Activated T-helper 17 cell treated with anti-CD3 and anti-CD28 coated beads, Interleukin-2, amount 50 U/mL, for 72 hours (primary cell): ENCODE results near the gene PLPP1. TPM values are rescaled to one million over a fixed set of nuclear protein-coding genes. Genes with fewer than 3 reads are reported as not detected.

ENCODE experiments used
- ATAC-seq: fragments of 150-1000 bp; cut with Tn5 transposase; replicated peaks from 2 replicates; pipeline ENCODE4 v1.10.0; 2021; ENCODE audit warnings: mild to moderate bottlenecking, moderate library complexity
- H3K27ac Mint-ChIP-seq: one replicate; pipeline ENCODE4 v1.8.0; 2022; ENCODE audit warnings: mixed read lengths
- H3K27me3 Mint-ChIP-seq: one replicate; pipeline ENCODE4 v1.8.0; 2022; ENCODE audit warnings: mixed read lengths
- H3K36me3 Mint-ChIP-seq: one replicate; pipeline ENCODE4 v1.8.0; 2022; ENCODE audit warnings: low read depth, mild to moderate bottlenecking, mixed read lengths
- H3K4me1 Mint-ChIP-seq: one replicate; pipeline ENCODE4 v1.8.0; 2022; ENCODE audit warnings: mixed read lengths
- H3K4me3 Mint-ChIP-seq: one replicate; pipeline ENCODE4 v1.8.0; 2022; ENCODE audit warnings: mild to moderate bottlenecking, mixed read lengths
- H3K9me3 Mint-ChIP-seq: one replicate; pipeline ENCODE4 v1.8.0; 2022; ENCODE audit warnings: mixed read lengths
- total RNA-seq, 2 donors: library from RNA; stranded (reverse); gene quantifications; one replicate each; pipeline ENCODE4 v1.2.3, GENCODE V29; 2022

PLPP1 gene
- total RNA-seq, 2 donors from 2014 or later = 4.8 to 9.7 TPM

DNA sequence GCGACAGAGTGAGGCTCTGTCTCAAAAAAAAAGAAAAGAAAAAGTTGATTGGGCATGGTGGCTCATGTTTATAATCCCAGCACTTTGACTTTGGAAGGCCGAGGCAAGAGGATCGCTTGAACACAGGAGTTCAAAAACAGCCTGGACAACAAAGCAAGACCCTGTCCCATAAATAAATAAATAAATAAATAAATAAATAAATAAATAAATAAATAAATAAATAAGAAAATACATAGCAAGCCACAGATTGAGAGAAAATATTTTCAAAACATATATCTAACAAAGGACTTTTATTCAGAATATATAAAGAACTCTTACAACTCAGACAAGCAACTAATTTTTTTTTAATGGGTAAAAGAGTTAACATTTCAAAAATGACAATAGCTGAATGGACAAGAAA, 71.2 kb downstream of the PLPP1 start:
- H3K36me3 Mint-ChIP-seq = peaks cover 16% of the 10 kb centered on the region
- H3K4me3 Mint-ChIP-seq = no peak overlapping the region
- no peaks in the 10 kb centered on the region for H3K27me3 Mint-ChIP-seq
- H3K27ac Mint-ChIP-seq = no peak overlapping the region
- H3K4me1 Mint-ChIP-seq = peaks cover 5% of the 10 kb centered on the region
- ATAC-seq = no peak
- H3K9me3 Mint-ChIP-seq = no peaks in the 10 kb centered on the region

DNA sequence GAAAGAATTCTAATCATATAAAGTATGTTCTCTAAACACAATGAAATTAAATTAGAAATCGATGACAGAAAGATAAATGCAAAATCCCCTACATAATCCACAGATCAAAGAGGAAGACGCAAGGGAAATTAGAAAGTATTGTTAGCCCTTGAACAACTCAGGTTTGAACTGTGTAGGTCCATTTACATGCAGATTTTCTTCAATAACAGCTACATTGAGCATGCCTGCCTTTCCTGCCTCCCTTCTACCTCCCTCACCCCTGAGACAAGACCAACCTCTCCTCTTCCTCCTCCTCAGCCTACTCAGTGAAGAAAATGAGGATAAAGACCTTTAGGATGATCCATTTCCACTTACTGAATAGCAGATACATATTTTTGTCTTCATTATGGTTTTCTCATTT, 75.2 kb downstream of the PLPP1 start:
- peaks cover 4% of the 10 kb centered on the region for H3K36me3 Mint-ChIP-seq
- H3K27me3 Mint-ChIP-seq = no peaks in the 10 kb centered on the region
- peaks cover 5% of the 10 kb centered on the region for H3K4me1 Mint-ChIP-seq
- no peak overlapping the region for H3K4me3 Mint-ChIP-seq
- no peak overlapping the region for H3K27ac Mint-ChIP-seq
- no peaks in the 10 kb centered on the region for H3K9me3 Mint-ChIP-seq
- ATAC-seq = no peak

DNA sequence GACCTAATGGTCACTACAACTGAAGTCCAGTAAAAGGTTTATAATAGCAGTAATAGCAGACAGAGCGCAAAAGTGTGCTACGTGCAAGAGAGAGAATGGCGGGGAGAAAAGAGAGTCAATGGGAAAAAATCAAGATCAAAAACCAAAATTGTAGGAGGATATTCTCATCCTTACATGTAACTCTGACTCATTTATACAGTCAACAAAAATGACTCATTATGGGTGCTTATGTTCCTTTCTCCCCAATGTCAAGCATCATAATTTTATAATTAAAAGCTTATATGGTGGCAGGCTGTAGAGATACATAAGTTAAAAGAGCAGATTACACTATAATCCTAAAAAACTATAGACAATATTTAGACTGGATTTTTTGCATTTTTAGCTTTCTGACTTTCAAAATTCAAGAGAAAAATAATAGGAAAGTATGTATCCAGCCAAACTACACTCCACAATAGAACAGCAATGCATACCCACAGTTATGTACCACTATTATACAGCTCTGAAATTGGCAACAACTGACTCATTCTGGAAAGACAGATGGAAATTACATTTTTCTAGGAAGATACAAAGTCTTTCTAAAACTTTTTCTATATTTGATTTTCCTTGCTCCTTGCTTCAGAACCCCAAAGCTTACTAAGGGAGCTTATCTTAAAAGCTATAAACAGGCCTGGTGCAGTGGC, 78.4 kb downstream of the PLPP1 start:
- peak; percentile 73 for ATAC-seq
- Mint-ChIP-seq H3K4me3 (no peak overlapping the region), H3K9me3 (no peaks in the 10 kb centered on the region), H3K27me3 (no peaks in the 10 kb centered on the region), H3K4me1 (peaks cover under 1% of the 10 kb centered on the region), H3K36me3 (no peaks in the 10 kb centered on the region), H3K27ac (no peak overlapping the region)

DNA sequence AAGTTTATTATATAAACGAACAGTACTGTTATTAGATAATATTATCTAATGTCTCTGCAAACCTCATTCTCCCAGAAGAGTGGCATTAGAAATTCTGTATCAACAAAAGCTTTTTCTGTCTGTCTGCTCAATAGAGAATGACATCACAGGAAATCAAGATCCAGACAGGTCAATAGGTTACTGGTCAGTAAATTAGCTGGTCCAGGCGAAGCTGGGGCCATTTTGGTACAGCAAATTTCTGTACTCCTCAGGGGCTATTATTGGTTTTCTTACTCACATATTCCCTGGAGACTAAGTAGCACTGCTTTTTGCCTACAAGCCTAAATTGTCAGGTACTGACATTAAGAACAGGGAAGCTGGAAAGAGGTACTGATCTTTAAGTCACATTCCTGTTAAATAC, 80.5 kb downstream of the PLPP1 start:
- no peak for ATAC-seq
- H3K27me3 Mint-ChIP-seq = no peaks in the 10 kb centered on the region
- H3K4me1 Mint-ChIP-seq = no peaks in the 10 kb centered on the region
- no peak overlapping the region for H3K27ac Mint-ChIP-seq
- no peaks in the 10 kb centered on the region for H3K36me3 Mint-ChIP-seq
- H3K9me3 Mint-ChIP-seq = no peaks in the 10 kb centered on the region
- H3K4me3 Mint-ChIP-seq = no peak overlapping the region

DNA sequence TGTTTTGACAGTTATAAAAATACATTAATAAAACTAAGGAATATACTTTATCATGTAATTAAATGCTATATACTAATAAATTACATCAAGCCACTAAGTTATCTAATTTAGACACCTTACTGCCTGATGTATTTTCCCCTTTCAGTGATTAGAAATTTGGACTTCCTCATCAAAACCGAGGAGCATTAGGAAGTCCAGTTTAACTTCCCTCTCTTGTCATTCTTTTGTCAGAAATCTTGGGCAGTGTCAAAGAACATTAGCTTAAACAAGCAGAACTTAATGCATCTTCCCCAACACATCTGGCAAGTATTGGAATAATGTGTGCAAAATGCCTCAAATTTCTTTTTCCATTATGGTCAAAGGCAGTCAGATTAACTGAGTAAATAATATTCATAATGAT, 81.6 kb downstream of the PLPP1 start:
- H3K9me3 Mint-ChIP-seq = no peaks in the 10 kb centered on the region
- H3K4me3 Mint-ChIP-seq = no peak overlapping the region

DNA sequence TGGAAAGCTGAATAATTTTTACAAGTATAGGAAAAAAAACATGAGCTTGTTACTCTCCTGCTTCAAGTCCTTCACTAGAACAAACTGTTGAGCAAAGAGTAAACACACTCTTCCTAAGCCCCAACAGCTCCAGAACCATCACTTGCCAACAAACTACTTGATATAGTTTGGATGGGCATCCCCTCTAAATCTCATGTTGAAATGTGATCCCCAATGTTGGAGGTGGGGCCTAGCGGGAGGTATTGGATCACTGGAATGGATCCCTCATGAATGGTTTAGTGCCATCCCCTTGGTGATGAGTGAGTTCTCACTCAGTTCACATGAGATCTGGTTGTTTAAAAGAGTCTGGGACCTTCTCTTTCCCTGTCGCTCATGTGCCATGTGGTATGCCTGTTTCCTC, 82.8 kb downstream of the PLPP1 start:
- Mint-ChIP-seq H3K4me1 (no peaks in the 10 kb centered on the region), H3K9me3 (no peaks in the 10 kb centered on the region), H3K27ac (no peak overlapping the region), H3K36me3 (no peaks in the 10 kb centered on the region), H3K4me3 (no peak overlapping the region), H3K27me3 (no peaks in the 10 kb centered on the region)
- ATAC-seq = no peak

More for the DNA sequence above, 81.6 kb downstream of the PLPP1 start:
- H3K4me1 Mint-ChIP-seq = no peaks in the 10 kb centered on the region
- H3K27ac Mint-ChIP-seq = no peak overlapping the region
- no peaks in the 10 kb centered on the region for H3K36me3 Mint-ChIP-seq
- no peak for ATAC-seq
- H3K27me3 Mint-ChIP-seq = no peaks in the 10 kb centered on the region

DNA sequence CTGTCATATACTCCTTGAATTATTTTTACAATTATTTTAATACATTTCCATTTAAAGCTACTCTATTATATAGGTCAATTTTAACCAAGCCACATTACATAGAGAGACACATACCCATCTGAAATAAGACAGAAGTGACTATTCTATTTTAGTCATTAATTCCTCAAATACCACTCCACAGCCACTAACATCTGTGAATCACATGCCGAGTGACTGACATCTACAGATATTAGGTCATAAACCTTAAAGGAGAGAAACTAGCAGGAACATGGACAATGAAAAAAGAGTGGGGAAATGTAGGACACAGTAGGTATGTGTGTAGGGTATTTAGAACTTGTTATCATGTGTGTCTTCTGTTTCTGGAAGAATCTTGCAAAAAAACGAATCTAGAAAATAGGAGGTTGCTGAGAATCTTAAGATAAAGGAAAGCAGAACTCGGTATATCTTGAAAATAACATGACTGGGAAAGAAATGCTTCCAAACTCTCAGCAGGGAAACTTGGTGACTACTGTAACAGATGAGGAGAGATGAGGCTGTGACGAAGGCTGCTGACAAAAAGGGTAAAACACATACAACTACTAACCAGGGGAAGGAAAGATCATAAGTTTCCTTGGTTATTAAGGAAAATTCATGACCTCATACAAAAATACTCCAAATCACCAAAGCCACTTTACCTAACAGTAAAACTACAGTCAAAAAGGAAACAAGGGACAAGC, 84.6 kb downstream of the PLPP1 start:
- Mint-ChIP-seq H3K27me3 (no peaks in the 10 kb centered on the region), H3K36me3 (no peaks in the 10 kb centered on the region), H3K4me1 (no peaks in the 10 kb centered on the region), H3K9me3 (no peaks in the 10 kb centered on the region), H3K27ac (no peak overlapping the region), H3K4me3 (no peak overlapping the region)
- no peak for ATAC-seq

DNA sequence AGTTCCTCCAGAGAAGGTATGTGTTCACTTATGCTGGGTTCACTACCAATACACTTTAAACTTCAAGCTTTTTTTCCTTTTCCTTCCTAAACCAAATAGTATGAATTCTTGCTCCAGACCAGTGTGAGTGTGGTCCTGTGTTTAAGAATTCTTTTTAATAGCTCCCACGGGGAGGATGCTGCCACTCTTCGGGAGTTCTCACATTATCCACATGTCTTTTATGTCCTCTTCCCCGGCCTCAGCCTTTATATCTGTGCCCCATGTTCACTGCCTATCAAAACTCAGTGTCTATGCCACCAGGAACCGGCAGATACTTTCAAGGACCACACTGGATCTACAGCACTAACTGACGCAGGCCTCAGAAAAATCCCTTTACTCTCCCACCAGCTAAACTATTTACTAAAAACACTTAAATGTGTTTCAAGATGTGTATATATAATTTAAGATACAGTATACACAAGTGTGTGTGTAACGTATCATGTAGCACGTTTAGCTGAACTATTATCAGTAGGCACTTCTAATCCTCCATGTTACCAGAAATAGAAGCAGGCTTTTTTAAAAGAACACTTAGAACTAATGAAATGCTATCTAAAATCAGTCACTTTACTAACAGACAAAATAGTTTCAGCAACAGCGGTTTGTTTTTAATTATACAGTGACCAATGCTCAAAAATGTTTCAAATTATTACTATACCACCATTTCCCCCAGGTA, 88.0 kb downstream of the PLPP1 start:
- H3K27ac Mint-ChIP-seq = no peak overlapping the region
- H3K36me3 Mint-ChIP-seq = no peaks in the 10 kb centered on the region
- H3K4me1 Mint-ChIP-seq = peaks cover under 1% of the 10 kb centered on the region
- no peaks in the 10 kb centered on the region for H3K27me3 Mint-ChIP-seq
- H3K4me3 Mint-ChIP-seq = no peak overlapping the region
- no peak for ATAC-seq
- H3K9me3 Mint-ChIP-seq = no peaks in the 10 kb centered on the region

DNA sequence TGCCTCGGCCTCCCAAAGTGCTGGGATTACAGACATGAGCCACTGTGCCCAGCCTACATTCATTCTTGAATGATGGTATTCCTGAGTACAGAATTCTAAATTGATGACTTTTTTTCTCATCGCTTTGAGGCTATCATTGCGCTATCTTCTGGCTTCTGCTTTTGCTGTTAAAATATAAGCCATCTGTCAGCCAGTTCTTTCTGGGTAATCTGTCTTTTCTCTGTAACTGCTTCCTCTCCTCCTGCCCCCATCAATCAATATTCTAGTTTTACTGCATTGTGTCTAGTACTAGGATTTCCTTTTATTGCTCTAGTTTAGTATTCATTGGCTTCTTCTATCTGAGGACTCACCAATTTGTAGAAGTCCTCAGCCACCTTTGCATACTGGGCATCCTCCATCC, 89.0 kb downstream of the PLPP1 start:
- ATAC-seq = no peak
- no peaks in the 10 kb centered on the region for H3K27me3 Mint-ChIP-seq
- H3K4me3 Mint-ChIP-seq = no peak overlapping the region
- H3K36me3 Mint-ChIP-seq = no peaks in the 10 kb centered on the region
- peaks cover 5% of the 10 kb centered on the region for H3K4me1 Mint-ChIP-seq
- H3K27ac Mint-ChIP-seq = no peak overlapping the region
- H3K9me3 Mint-ChIP-seq = no peaks in the 10 kb centered on the region

DNA sequence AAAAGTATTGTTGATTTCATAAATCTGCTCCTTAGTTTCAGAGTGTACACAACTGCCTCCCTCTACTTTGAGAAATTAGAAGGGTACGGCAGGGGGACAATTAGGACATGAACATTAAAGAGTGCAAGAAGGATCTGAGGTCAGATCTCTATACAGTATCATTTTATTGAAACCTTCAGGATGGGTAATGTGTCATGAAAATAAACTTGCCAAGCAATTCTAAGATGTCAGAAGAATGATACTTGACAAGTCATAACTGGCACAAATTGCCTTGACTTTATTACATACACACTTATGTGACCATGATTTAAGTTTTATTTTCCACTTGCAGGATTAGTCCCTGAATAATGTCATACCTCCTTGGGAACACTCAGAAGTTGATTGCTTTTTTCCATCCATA, 92.8 kb downstream of the PLPP1 start:
- Mint-ChIP-seq H3K36me3 (no peaks in the 10 kb centered on the region), H3K4me1 (peaks cover 27% of the 10 kb centered on the region), H3K4me3 (no peak overlapping the region), H3K9me3 (no peaks in the 10 kb centered on the region), H3K27ac (no peak overlapping the region), H3K27me3 (no peaks in the 10 kb centered on the region)
- ATAC-seq = peak; percentile 12

DNA sequence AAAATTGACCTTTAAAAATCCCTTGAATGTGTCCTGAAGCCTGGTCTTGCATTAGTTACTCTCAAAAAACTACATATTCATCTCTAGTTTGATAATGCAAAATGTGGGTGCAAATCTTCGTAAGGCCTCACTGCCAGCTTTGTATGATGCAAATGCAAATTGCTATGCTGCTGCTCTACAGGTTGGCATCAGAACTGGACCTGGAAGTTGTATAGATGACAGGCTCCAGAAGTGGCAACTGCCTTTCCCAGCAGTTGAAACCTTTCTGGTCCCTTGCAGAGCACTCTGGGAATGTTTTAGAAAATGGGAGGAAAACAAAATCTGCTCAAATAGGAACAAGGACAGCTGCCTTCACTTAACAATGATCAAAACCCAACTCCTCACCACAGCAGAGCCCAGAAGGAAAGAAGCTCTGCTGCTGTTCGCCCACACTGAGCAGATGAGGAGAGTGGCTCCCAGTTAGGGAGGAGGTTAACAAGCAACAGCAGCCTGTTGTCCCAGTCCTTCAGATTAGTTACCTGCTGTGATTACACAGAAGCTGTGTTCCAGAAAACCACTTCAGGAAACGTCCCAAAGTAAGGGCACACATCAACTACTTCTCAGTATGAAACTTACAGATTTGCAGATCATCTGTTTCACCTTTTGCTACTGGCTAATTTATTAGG, 93.5 kb downstream of the PLPP1 start:
- no peak overlapping the region for H3K4me3 Mint-ChIP-seq
- peaks cover 27% of the 10 kb centered on the region for H3K4me1 Mint-ChIP-seq
- no peaks in the 10 kb centered on the region for H3K27me3 Mint-ChIP-seq
- ATAC-seq = no peak
- H3K9me3 Mint-ChIP-seq = peaks cover 2% of the 10 kb centered on the region
- H3K27ac Mint-ChIP-seq = no peak overlapping the region
- H3K36me3 Mint-ChIP-seq = peaks cover 4% of the 10 kb centered on the region

DNA sequence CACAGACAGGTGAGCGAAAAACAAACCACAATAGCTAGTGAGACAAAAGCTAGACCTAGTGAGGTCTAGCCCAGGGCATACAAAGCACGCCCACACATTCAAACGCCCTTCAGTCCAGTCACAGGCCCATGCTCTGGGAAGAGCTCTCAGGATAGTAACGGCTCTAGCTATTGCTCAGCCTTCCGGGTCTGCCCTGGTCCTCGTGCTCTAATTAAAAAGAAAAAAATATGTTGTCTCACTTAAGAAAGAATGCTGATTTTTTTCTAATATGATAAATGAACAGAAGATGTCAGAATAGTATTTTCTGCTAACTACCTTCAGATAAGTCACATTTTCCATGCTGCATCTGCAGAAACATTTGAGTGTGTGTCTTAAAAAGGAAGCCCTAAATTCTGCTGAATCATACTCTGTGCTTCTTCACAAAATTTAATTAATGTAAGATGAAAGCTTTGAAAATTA, 94.5 kb downstream of the PLPP1 start:
- Mint-ChIP-seq H3K27me3 (no peaks in the 10 kb centered on the region), H3K9me3 (peaks cover 12% of the 10 kb centered on the region), H3K4me1 (peaks cover 27% of the 10 kb centered on the region), H3K27ac (peak overlapping the region; percentile 37), H3K4me3 (peak overlapping the region; percentile 52), H3K36me3 (peaks cover 14% of the 10 kb centered on the region)
- peak; percentile 87 for ATAC-seq

DNA sequence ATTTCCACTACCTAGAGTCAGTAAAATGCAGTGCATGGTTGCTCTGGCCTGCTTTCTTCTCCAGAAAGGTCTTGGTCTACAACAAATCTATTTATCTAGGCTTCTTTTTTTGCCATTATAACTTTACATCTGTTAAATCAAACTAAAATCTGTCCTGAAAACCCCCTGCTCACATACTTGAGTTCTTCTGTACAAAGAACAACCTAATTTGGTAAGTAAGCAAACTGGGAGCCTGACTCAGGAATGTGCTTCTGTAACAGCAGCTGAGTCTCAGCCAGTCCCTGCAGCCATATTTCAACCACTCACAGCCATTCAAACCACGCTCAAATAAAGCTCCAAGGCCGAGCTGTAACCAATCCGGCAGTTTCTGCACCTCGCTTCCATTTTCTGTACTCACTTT, 95.8 kb downstream of the PLPP1 start:
- peak overlapping the region; percentile 37 for H3K27ac Mint-ChIP-seq
- H3K36me3 Mint-ChIP-seq = peaks cover 26% of the 10 kb centered on the region
- H3K9me3 Mint-ChIP-seq = peaks cover 22% of the 10 kb centered on the region
- H3K27me3 Mint-ChIP-seq = no peaks in the 10 kb centered on the region
- no peak for ATAC-seq
- no peak overlapping the region for H3K4me3 Mint-ChIP-seq
- peaks cover 27% of the 10 kb centered on the region for H3K4me1 Mint-ChIP-seq

DNA sequence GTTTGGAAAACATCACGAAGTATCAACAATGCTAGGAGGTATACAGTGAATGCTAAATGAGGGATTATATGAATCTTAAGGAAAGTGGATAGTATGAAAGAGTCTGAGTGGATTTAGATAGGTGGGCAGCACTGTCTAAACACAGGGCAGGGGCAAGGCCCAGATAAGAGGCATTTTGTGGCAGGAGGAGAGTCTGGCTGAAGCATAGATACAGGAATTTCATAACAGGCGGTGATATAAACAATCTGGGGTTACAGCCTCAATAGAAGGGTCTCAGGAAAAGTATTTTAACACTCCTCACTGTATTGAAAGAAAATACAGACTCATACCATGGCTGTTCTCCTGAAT, 96.9 kb downstream of the PLPP1 start:
- peak overlapping the region; percentile 0 for H3K27ac Mint-ChIP-seq
- H3K36me3 Mint-ChIP-seq = peaks cover 30% of the 10 kb centered on the region
- no peaks in the 10 kb centered on the region for H3K27me3 Mint-ChIP-seq
- no peak for ATAC-seq
- H3K9me3 Mint-ChIP-seq = peaks cover 22% of the 10 kb centered on the region
- H3K4me1 Mint-ChIP-seq = peaks cover 27% of the 10 kb centered on the region
- H3K4me3 Mint-ChIP-seq = no peak overlapping the region
